ENCODE results near the gene OSBPL5.

The OSBPL5 gene

DNA sequence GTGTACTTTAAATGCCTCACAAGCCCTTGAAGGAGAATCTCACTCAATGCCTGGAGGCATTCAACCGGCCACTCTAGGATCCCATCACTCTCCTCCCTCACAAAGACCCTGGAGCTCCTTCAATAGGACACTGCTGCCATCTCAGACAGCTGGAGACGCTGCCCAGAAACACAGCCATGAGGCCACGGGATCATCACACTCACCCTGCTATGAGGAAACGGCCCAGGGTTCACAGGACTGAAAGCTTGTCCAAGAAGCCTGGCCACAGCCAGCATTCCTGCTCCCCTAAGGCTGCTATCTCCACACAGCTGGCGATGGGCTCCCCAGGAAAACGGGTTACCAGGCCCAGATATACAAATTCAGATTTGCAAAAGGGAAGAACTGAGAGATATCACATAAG, 121.1 kb downstream of the OSBPL5 start:
- peaks cover 0 to 36% (median 27%) of the 10 kb centered on the region in 4 donors for H3K4me1 ChIP-seq
- H3K27ac ChIP-seq, result peak overlapping the region; percentile 78 to 85
- H3K9me3 ChIP-seq, result no peaks in the 10 kb centered on the region
- peak; percentile 70 to 83 for DNase-seq
- intact Hi-C loops (cut with DNase I; ENCODE audit: low total_unique reads), result no loop called here
- H3K4me3 ChIP-seq, result no peak overlapping the region
- peaks cover 5 to 58% (median 34%) of the 10 kb centered on the region in 3 donors for H3K36me3 ChIP-seq
- H3K27me3 ChIP-seq, result no peaks in the 10 kb centered on the region
- TF ChIP-seq, protein P1, sequence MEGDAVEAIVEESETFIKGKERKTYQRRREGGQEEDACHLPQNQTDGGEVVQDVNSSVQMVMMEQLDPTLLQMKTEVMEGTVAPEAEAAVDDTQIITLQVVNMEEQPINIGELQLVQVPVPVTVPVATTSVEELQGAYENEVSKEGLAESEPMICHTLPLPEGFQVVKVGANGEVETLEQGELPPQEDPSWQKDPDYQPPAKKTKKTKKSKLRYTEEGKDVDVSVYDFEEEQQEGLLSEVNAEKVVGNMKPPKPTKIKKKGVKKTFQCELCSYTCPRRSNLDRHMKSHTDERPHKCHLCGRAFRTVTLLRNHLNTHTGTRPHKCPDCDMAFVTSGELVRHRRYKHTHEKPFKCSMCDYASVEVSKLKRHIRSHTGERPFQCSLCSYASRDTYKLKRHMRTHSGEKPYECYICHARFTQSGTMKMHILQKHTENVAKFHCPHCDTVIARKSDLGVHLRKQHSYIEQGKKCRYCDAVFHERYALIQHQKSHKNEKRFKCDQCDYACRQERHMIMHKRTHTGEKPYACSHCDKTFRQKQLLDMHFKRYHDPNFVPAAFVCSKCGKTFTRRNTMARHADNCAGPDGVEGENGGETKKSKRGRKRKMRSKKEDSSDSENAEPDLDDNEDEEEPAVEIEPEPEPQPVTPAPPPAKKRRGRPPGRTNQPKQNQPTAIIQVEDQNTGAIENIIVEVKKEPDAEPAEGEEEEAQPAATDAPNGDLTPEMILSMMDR (IDR thresholded peaks at IDR 0.05), result no peak

- H3K9me3 ChIP-seq, result no peaks in the 10 kb centered on the region
- peak overlapping the region; percentile 78 to 85 for H3K27ac ChIP-seq
- no peak overlapping the region for H3K4me3 ChIP-seq
- peak; percentile 88 to 97 for DNase-seq
- peaks cover 0 to 31% (median 23%) of the 10 kb centered on the region in 4 donors for H3K4me1 ChIP-seq
- TF ChIP-seq, protein P1 (IDR thresholded peaks at IDR 0.05), result no peak
- H3K27me3 ChIP-seq, result no peaks in the 10 kb centered on the region
- H3K36me3 ChIP-seq, result peaks cover 10 to 64% (median 37%) of the 10 kb centered on the region in 3 donors
- intact Hi-C loops (cut with DNase I; ENCODE audit: low total_unique reads), result no loop called here
Observed at GRCh38 chr11:3043315-3043871, 121.7 kb downstream of the OSBPL5 start.

- H3K27me3 ChIP-seq, result no peaks in the 10 kb centered on the region
- peaks cover 17 to 71% (median 44%) of the 10 kb centered on the region in 3 donors for H3K36me3 ChIP-seq
- H3K4me3 ChIP-seq, result no peak overlapping the region
- H3K4me1 ChIP-seq, result peaks cover 0 to 31% (median 23%) of the 10 kb centered on the region in 4 donors
- intact Hi-C loops (cut with DNase I; ENCODE audit: low total_unique reads), result no loop called here
- TF ChIP-seq, protein P1 (IDR thresholded peaks at IDR 0.05), result no peak
- H3K27ac ChIP-seq, result peak overlapping the region; percentile 78 to 85
- no peaks in the 10 kb centered on the region for H3K9me3 ChIP-seq
- peak in 1 of 2 donors; percentile 86 for DNase-seq
Observed at GRCh38 chr11:3042496-3043314, 122.4 kb downstream of the OSBPL5 start.

DNA sequence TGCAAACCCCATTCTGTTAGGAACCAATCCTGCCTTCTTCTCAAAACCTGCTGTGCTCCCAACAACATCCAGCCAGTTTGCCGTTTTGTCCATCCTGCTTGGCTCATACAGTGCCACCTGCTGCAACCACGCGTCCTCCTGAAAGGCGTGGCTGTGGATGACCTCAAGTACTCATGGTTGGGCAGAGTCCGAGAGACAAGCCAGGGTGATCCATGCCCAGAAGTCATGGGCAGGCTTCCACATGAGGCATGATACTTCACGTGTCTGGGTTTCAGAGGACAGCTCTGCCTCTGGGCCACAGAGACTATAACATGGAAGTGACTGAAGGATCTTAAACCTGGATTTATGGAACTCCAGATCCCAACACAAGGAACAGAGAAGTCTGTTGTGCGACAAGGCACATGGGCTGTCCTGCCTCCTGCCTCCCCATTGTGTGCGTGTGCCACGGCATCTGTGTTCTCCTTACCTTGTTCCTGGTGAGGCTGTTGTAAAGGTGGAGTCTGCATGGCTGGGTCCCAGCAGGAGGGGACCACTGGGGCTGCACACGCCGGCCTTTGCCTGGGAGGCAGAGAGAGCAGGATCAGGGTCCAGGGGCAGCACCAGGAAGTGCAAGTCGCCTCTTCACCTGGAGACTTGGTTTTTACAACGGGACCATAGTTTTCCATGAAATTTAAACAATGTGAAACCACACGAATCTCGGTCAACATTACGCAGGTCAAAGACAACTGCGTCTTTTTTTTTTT, 123.2 kb downstream of the OSBPL5 start:
- peaks cover 0 to 31% (median 23%) of the 10 kb centered on the region in 4 donors for H3K4me1 ChIP-seq
- no peak for DNase-seq
- H3K27ac ChIP-seq, result peak overlapping the region in 1 of 2 donors; percentile 85
- peaks cover 23 to 74% (median 47%) of the 10 kb centered on the region in 3 donors for H3K36me3 ChIP-seq
- H3K27me3 ChIP-seq, result no peaks in the 10 kb centered on the region
- TF ChIP-seq, protein P1 (IDR thresholded peaks at IDR 0.05), result no peak
- H3K9me3 ChIP-seq, result no peaks in the 10 kb centered on the region
- intact Hi-C loops (cut with DNase I; ENCODE audit: low total_unique reads), result no loop called here
- H3K4me3 ChIP-seq, result no peak overlapping the region

DNA sequence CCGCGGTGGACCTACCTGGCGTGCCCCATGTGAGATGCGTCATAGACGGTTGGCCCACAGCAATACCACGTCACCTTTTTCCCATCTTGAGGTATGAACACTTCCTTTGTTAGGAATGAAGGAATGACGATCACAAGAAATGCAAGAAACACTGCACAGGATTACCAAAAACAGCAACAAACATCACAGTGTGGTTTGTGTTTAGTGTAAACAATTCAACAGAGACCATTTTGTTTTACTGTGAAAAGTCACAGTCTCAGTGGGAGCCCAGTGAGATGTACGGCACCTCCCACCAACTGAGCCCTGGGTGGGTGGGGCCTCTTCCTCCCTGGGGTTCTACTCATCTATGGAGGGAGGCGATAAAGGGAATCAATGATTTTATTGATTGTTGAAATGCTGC, 124.2 kb downstream of the OSBPL5 start:
- Histone ChIP-seq H3K4me3 (no peak overlapping the region), H3K4me1 (peaks cover 0 to 31% (median 23%) of the 10 kb centered on the region in 4 donors), H3K27me3 (no peaks in the 10 kb centered on the region), H3K36me3 (peaks cover 33 to 77% (median 53%) of the 10 kb centered on the region in 3 donors), H3K27ac (no peak overlapping the region), H3K9me3 (no peaks in the 10 kb centered on the region)
- no peak for DNase-seq
- intact Hi-C loops (cut with DNase I; ENCODE audit: low total_unique reads), result no loop called here
- TF ChIP-seq, protein P1 (IDR thresholded peaks at IDR 0.05), result no peak

Measured in tibial artery (tissue), 4 donors.